Mucosa of rectum (tissue), 2 donors: ENCODE results near the gene CYP21A2.
A peak's percentile ranks its signal among the peaks of the same experiment; 100 is the strongest.
"Not testable (repeated sequence)": the region's sequence is repeated elsewhere in the genome, so short reads cannot be mapped to it uniquely, and the experiment has no call there.

ENCODE experiments used
- H3K27ac ChIP-seq, 2 donors: one replicate each; pipeline ENCODE4 v1.7.0; 2013; ENCODE audit warnings: inconsistent platforms in 2 of 2, low read depth in 2 of 2, low read length in 2 of 2
- H3K27me3 ChIP-seq, 2 donors: one replicate each; pipeline ENCODE4 v1.7.0; 2013; ENCODE audit warnings: low read length in 2 of 2; ENCODE audit not compliant: control insufficient read depth in 2 of 2, insufficient read depth in 2 of 2
- H3K36me3 ChIP-seq, 2 donors: one replicate each; pipeline ENCODE4 v1.7.0; 2013; ENCODE audit warnings: low read length in 2 of 2; ENCODE audit not compliant: control insufficient read depth in 2 of 2, insufficient read depth in 2 of 2
- H3K4me1 ChIP-seq, 2 donors: one replicate each; pipeline ENCODE4 v1.7.0; 2013; ENCODE audit warnings: low read length in 2 of 2, mild to moderate bottlenecking in 1 of 2; ENCODE audit not compliant: control insufficient read depth in 2 of 2, insufficient read depth in 2 of 2
- H3K4me3 ChIP-seq, 2 donors: one replicate each; pipeline ENCODE4 v1.7.0; 2013; ENCODE audit warnings: low read length in 2 of 2
- H3K9ac ChIP-seq, 2 donors: one replicate each; pipeline ENCODE4 v1.7.0; 2013; ENCODE audit warnings: low read length in 2 of 2, low read depth in 1 of 2, mild to moderate bottlenecking in 1 of 2
- H3K9me3 ChIP-seq, 2 donors: one replicate each; pipeline ENCODE4 v1.7.0; 2013; ENCODE audit warnings: low read length in 2 of 2; ENCODE audit not compliant: control insufficient read depth in 2 of 2
- donor health status: healthy.
- donor health status: Normal muscosa, but diverticular disease.

CYP21A2 gene

DNA sequence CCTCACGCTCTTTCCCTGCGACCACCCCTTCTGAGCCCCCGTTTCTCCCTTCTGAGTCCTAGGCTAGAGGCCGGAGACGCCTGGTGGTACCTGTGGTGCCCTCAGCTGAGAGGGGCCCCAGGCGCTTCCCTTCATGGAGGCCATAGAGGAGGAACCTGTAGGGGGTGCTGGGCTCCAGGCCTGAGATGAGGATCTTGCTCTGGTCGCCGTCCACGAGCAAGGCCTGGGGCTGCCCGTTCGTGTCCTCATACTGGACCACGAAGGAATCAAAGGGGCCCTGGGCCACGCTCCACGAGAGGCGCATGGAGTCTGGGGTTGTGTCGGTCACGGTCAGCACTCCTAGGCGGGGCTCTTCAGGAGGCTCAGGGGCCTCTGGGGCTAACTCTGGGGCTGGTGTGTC is 6.7 kb downstream of the CYP21A2 start:
- H3K27me3 ChIP-seq, H3K36me3 ChIP-seq, H3K9ac ChIP-seq, H3K9me3 ChIP-seq, H3K4me1 ChIP-seq, H3K4me3 ChIP-seq, H3K27ac ChIP-seq: not testable (repeated sequence)

DNA sequence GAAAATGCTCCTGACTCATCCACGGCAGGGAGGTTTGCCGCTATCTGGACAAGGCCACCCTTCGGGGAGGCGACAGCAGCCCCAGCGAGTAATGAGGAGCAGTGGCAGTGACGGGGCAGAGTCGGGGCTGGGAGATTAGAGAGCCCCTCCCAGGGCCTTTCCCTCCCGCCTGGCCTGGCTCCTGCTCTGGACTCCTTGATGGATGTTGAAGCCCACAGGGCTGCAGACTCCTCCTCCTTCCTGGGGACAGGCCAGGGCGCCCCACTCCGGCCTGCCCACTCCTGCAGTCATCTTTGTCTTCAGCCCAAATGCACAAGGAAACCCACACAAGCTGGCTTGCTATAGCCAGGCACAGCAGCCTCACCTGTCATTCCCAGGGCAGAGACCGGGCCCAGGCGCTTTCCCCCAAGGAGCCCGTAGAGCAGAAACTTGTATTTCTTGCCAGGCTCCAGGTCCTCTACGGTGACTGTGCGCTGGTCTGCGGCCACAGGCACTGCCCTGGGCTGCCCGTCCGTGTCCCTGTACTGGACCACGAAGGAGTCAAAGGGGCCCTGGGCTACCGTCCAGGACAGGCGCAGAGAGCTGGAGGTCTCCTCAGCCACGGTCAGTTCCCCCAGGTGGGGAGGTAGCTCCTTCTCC is 7.7 kb downstream of the CYP21A2 start:
- Histone ChIP-seq H3K4me3 (no peak overlapping the region), H3K9me3 (no peaks in the 10 kb centered on the region), H3K27ac (peak overlapping the region; percentile 23 to 67)

DNA sequence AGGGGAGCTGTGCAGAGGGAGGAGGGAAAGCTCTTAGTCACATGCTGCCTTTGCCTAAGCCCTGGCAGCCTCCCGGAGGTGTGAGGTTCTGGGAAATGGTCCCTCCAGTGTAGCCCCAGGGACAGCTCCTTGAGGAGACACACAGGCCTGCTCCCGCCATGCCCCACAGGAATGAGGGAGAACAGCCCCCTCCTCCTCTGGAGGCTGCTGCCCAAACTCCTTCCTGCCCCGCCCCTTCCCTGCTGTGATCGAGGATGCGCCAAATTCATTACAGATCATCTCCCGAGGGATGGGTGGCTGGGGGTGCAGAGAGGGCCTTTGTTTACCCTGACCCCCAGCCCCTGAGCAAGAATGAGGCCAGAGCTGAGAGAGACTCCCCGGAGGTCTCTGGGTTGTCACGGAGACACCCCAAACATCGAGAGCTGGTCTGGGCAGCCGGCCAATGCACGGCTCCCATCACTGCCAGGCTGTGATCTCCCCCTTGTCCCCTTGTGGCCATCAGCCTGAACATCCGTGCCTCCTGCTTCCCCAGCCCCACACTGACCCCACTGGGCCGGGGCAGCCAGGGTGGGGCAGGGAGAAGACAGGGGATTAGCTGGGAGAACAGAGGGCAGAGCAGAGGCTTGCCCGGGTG is 8.4 kb downstream of the CYP21A2 start:
- Histone ChIP-seq H3K27ac (peak overlapping the region; percentile 38 to 67), H3K9ac (no peak overlapping the region)

More for the DNA sequence above, 7.7 kb downstream of the CYP21A2 start:
- no peaks in the 10 kb centered on the region for H3K27me3 ChIP-seq
- peaks cover 0 to 3% of the 10 kb centered on the region in 2 donors for H3K36me3 ChIP-seq
- no peak overlapping the region for H3K9ac ChIP-seq
- peaks cover 0 to 4% of the 10 kb centered on the region in 2 donors for H3K4me1 ChIP-seq

DNA sequence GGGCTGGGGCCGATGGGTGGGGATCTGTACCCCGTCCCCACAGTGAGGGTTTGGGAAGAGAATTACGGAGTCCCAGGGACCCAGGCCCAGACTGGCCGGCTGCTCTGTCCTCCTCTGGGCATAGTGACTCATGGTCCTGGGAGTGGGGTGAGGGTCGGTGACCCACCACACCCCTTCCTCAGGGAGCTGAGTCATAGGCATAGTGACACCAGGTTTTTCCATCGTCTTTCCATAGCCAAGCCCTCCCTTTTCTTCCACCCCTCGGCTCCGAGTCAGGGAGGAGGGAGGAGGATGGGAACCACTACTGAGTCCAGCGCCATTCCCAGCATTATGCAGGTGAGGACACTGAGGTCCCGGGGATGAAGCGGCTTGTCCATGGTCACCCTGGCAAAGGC is 8.9 kb downstream of the CYP21A2 start:
- H3K9me3 ChIP-seq = no peaks in the 10 kb centered on the region
- H3K4me3 ChIP-seq = no peak overlapping the region
- H3K4me1 ChIP-seq = peaks cover 0 to 4% of the 10 kb centered on the region in 2 donors
- peaks cover 0 to 3% of the 10 kb centered on the region in 2 donors for H3K36me3 ChIP-seq
- no peak overlapping the region for H3K9ac ChIP-seq
- H3K27me3 ChIP-seq = no peaks in the 10 kb centered on the region
- H3K27ac ChIP-seq = peak overlapping the region; percentile 38 to 67

More for the DNA sequence above, 8.4 kb downstream of the CYP21A2 start:
- H3K4me1 ChIP-seq = peaks cover 0 to 4% of the 10 kb centered on the region in 2 donors
- H3K4me3 ChIP-seq = no peak overlapping the region
- H3K9me3 ChIP-seq = no peaks in the 10 kb centered on the region
- H3K27me3 ChIP-seq = no peaks in the 10 kb centered on the region
- H3K36me3 ChIP-seq = peaks cover 0 to 3% of the 10 kb centered on the region in 2 donors

GRCh38 chr6:32047539-32047854 is 9.3 kb downstream of the CYP21A2 start:
- Histone ChIP-seq H3K9me3 (no peaks in the 10 kb centered on the region), H3K27me3 (no peaks in the 10 kb centered on the region), H3K9ac (no peak overlapping the region), H3K4me3 (no peak overlapping the region), H3K4me1 (peaks cover 0 to 4% of the 10 kb centered on the region in 2 donors), H3K36me3 (peaks cover 0 to 3% of the 10 kb centered on the region in 2 donors), H3K27ac (no peak overlapping the region)

DNA sequence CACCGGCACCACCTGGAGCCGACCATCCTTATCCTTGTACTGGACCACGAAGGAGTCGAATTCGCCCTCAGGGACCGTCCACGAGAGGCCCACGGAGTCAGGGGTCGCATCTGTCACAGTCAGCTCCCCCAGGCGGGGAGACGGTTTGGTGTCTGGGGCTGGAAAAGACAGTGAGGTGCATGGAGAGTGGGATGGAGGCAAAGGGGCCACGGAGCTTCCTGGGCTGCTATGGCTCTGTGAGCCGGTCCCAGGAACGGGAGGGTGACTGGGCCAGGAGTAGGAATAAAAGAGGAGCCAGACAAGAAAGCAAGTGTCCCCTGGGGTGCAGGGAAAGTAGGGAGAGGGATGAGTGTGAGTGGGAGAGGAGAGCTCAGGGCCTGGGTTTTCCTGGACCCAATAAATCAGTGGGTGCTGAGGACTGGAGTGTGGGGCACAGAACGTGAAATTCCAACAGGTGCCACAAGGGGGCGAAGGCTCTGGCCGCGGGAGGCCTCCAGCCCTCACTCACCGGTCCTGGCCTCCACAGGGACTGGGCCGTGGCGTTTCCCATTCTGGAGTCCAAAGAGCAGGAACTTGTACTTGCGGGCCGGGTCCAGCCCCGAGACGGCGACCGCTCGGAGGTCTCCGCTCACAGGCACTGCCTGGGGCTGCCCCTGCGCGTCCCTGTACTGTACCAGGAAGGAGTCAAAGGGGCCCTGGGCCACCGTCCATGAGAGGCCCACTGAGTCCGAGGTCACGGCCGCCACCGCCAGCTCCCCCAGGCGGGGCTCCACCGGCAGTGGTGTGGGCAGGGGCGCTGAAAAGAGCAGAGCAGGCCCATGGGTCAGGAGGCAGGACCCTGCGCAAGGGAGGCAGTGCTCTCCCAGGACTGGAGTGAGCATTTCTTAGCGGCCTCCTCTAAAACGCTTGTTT is 9.9 kb downstream of the CYP21A2 start:
- peaks cover 0 to 3% of the 10 kb centered on the region in 2 donors for H3K36me3 ChIP-seq
- H3K4me1 ChIP-seq = peaks cover 0 to 4% of the 10 kb centered on the region in 2 donors
- no peaks in the 10 kb centered on the region for H3K27me3 ChIP-seq
- no peaks in the 10 kb centered on the region for H3K9me3 ChIP-seq
- H3K9ac ChIP-seq = no peak overlapping the region
- H3K27ac ChIP-seq = no peak overlapping the region
- H3K4me3 ChIP-seq = no peak overlapping the region

GRCh38 chr6:32049149-32049548 is 10.9 kb downstream of the CYP21A2 start:
- not testable (repeated sequence) for H3K9me3 ChIP-seq, H3K36me3 ChIP-seq, H3K4me1 ChIP-seq, H3K27ac ChIP-seq, H3K4me3 ChIP-seq, H3K9ac ChIP-seq, H3K27me3 ChIP-seq

- not testable (repeated sequence) for H3K27ac ChIP-seq, H3K27me3 ChIP-seq, H3K4me3 ChIP-seq, H3K9ac ChIP-seq, H3K36me3 ChIP-seq, H3K4me1 ChIP-seq, H3K9me3 ChIP-seq
Observed at GRCh38 chr6:32049736-32050135, 11.5 kb downstream of the CYP21A2 start.

DNA sequence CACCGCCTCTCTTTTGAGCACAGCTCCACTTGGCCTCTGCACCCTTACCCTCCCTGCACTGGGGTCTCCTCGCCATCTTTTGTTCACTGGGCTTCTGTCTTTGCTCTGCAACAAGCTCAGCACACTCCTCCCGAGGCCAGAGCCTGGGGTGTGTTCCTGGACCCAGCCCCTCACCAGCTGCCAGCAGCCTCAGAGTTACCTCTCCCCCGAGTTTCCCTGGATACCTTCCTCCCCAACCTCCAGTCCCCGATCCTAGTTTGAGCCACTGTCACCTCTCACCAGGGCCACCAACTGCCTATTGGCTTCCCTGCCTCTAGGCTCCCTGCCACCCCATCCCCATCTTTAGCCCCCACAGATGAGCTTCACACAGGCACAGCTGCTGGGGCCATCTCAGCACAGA is 12.3 kb downstream of the CYP21A2 start:
- Histone ChIP-seq H3K36me3 (peaks cover 0 to 3% of the 10 kb centered on the region in 2 donors), H3K9ac (no peak overlapping the region), H3K27ac (no peak overlapping the region), H3K4me3 (no peak overlapping the region), H3K27me3 (no peaks in the 10 kb centered on the region), H3K9me3 (no peaks in the 10 kb centered on the region), H3K4me1 (peaks cover 0 to 4% of the 10 kb centered on the region in 2 donors)

DNA sequence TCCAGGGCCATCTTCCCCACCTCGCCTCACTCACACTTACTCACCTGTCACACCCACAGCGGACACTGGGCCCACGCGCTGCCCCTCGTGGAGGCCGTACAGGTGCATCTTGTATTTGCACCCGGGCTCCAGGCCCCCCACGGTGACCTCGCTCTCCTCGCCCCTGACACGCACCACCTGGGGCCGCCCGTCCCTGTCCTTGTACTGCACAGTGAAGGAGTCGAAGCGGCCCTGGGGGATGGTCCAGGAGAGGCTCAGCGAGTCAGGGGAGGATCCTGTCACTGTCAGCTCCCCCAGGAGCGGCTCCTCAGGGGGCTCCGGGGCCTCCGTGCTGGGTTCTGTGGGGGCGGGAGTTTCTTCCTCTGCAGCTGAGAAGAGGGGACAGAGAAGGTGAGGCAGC is 14.4 kb downstream of the CYP21A2 start:
- H3K36me3 ChIP-seq, H3K9me3 ChIP-seq, H3K9ac ChIP-seq, H3K27ac ChIP-seq, H3K27me3 ChIP-seq, H3K4me1 ChIP-seq, H3K4me3 ChIP-seq: not testable (repeated sequence)
